ENCODE data around the gene SPC24.

The SPC24 gene

DNA sequence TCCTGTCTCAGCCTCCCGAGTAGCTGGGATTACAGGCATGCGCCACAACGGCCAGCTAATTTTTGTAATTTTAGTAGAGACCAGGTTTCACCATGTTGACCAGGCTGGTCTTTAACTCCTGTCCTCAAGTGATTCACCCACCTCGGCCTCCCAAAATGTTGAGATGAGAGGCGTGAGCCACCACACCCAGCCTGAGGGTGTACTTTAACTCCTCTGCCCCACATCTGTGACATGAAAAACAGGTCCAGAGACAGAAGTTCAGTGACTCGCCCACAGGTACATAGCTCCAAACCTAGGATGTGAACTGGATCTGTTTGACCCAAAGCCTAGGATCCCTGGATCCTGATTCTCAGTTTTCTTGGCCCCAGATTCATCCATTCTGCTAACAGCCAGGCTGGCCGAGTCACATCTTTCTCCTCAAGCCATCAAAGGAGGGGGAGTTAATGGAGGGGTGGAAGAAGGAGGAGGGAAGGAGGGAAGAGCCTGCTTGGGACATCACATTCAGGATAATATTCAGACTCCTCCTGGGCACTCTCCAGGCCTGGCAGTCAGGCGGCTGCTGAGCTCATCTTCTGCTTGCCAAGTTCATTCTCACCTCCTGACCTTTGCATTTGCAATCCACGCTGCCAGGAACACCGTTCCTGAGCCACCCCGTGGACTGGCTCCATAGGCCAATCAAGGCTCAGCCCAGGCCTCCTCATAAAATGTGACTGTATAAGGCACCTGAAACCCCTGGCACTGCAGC lies 3.1 kb downstream of the SPC24 start:
- H3K36me3 ChIP-seq, result peaks cover 19% of the 10 kb centered on the region
- H3K27me3 ChIP-seq, result no peaks in the 10 kb centered on the region
- H3K9me3 ChIP-seq, result no peaks in the 10 kb centered on the region
- TF ChIP-seq, protein P1, sequence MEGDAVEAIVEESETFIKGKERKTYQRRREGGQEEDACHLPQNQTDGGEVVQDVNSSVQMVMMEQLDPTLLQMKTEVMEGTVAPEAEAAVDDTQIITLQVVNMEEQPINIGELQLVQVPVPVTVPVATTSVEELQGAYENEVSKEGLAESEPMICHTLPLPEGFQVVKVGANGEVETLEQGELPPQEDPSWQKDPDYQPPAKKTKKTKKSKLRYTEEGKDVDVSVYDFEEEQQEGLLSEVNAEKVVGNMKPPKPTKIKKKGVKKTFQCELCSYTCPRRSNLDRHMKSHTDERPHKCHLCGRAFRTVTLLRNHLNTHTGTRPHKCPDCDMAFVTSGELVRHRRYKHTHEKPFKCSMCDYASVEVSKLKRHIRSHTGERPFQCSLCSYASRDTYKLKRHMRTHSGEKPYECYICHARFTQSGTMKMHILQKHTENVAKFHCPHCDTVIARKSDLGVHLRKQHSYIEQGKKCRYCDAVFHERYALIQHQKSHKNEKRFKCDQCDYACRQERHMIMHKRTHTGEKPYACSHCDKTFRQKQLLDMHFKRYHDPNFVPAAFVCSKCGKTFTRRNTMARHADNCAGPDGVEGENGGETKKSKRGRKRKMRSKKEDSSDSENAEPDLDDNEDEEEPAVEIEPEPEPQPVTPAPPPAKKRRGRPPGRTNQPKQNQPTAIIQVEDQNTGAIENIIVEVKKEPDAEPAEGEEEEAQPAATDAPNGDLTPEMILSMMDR (IDR thresholded peaks at IDR 0.05), result no peak
- H3K27ac ChIP-seq, result no peak overlapping the region
- peaks cover 19 to 22% of the 10 kb centered on the region in 2 experiments for H3K4me1 ChIP-seq (ENCODE audit: control insufficient read depth in 1 of 2, insufficient read depth in 1 of 2, low read depth in 1 of 2, low read length in 1 of 2)
- no peak overlapping the region for H3K4me3 ChIP-seq (ENCODE audit: low read depth in 1 of 2, low read length in 1 of 2)

DNA sequence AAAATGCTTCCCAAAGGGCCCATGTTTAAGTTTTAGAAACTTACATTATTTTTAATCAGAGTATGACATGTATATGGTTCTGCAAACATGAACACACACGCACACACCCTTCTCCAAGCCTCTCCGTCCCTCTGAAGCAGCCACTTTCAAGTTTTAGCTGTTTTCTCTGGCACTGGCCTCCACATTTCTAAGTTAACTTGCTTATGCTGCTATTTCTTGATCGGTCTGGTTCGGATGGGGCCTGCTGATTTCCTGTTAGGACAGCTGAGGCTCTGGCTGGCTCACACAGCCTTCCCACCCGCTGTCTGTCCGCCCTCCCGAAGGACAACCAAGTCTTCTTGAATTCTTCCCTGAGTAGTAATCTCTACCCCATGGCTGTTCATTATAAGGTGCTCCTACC lies 4.4 kb downstream of the SPC24 start:
- peaks cover 25% of the 10 kb centered on the region for H3K36me3 ChIP-seq
- peaks cover 16 to 20% of the 10 kb centered on the region in 2 experiments for H3K4me1 ChIP-seq (ENCODE audit: control insufficient read depth in 1 of 2, insufficient read depth in 1 of 2, low read depth in 1 of 2, low read length in 1 of 2)
- no peaks in the 10 kb centered on the region for H3K27me3 ChIP-seq
- no peaks in the 10 kb centered on the region for H3K9me3 ChIP-seq
- TF ChIP-seq, protein P1 (IDR thresholded peaks at IDR 0.05), result no peak
- no peak overlapping the region for H3K27ac ChIP-seq
- no peak overlapping the region for H3K4me3 ChIP-seq (ENCODE audit: low read depth in 1 of 2, low read length in 1 of 2)

DNA sequence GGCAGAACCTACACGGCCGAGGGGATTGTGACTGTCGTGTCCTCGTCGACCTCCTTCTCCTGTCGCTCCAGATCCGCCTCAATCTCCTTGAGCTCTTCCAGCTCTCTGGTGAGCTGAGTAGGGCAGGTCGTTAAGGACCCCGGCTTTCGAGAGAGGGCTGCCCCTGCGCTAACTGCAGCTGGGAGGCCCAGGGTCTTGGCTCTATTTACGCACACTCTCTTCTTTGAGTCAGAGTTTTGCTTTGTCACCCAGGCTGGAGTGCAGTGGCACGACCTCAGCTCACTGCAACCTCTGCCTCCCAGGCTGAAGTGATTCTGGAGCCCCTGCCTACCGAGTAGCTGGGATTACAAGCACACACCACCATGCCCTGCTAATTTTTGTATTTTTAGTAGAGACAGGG lies 7.6 kb downstream of the SPC24 start:
- H3K4me3 ChIP-seq (ENCODE audit: low read depth in 1 of 2, low read length in 1 of 2), result no peak overlapping the region
- H3K36me3 ChIP-seq, result peaks cover 42% of the 10 kb centered on the region
- H3K4me1 ChIP-seq (ENCODE audit: control insufficient read depth in 1 of 2, insufficient read depth in 1 of 2, low read depth in 1 of 2, low read length in 1 of 2), result peaks cover 0 to 3% of the 10 kb centered on the region in 2 experiments
- no peak overlapping the region for H3K27ac ChIP-seq
- no peaks in the 10 kb centered on the region for H3K9me3 ChIP-seq
- no peaks in the 10 kb centered on the region for H3K27me3 ChIP-seq
- TF ChIP-seq, protein P1 (IDR thresholded peaks at IDR 0.05), result no peak

DNA sequence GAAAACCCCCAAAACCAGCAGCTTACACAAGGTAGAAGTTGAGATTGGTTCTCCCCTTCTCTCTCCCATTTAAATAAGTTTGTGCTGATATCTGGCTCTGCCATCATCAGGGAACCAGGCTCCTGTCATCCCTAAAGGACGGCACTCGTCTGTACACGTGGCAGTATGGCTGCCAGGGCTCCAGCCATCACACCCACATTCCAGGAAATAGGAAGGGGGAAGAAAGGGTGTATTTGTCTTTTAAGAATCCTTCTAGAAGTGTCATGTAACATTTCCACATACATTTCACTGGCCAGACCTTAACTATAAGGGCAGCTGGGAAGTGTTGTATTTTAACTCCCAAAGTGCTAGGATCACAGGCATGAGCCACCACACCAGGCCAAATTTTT lies 10.1 kb downstream of the SPC24 start:
- Histone ChIP-seq H3K9me3 (no peaks in the 10 kb centered on the region), H3K27me3 (no peaks in the 10 kb centered on the region), H3K27ac (no peak overlapping the region), H3K36me3 (peaks cover 35% of the 10 kb centered on the region), H3K4me1 (ENCODE audit: control insufficient read depth in 1 of 2, insufficient read depth in 1 of 2, low read depth in 1 of 2, low read length in 1 of 2) (peaks cover 0 to 7% of the 10 kb centered on the region in 2 experiments), H3K4me3 (ENCODE audit: low read depth in 1 of 2, low read length in 1 of 2) (no peak overlapping the region)
- TF ChIP-seq, protein P1 (IDR thresholded peaks at IDR 0.05), result no peak

DNA sequence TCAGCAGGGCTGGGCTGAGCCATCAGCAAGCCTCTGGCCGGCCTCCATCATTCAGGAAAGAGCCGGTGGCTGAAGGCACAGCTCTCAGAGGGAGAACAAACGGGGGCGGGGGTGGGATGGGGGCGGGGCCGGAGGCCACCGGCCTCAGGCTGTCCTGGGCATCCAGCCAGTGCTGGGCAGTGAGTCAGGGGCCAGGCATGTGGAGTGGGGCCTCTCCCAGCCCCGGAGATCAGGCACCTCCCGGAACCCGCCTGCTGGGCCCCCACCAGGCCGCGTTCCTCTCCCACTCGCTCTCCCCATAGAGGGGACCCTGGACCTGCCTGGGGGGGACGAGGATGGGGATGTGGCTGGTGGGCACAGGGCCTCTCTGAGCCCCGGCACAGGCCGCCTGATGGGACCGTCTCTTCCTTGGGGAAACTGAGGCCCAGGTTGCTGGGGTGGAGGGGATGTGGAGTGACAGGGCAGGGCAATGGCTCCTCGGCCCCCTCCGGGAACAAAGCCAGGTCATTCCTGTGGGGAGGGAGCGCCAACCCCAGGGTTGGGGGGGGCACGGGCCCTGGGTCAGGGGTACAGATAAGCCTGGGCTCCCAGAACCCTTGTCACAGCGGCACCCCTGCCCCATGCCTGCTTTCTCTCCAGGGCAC lies 12.9 kb downstream of the SPC24 start:
- Histone ChIP-seq H3K27ac (no peak overlapping the region), H3K4me3 (ENCODE audit: low read depth in 1 of 2, low read length in 1 of 2) (no peak overlapping the region)

More for the DNA sequence above, 12.9 kb downstream of the SPC24 start:
- peaks cover 6 to 17% of the 10 kb centered on the region in 2 experiments for H3K4me1 ChIP-seq (ENCODE audit: control insufficient read depth in 1 of 2, insufficient read depth in 1 of 2, low read depth in 1 of 2, low read length in 1 of 2)
- no peaks in the 10 kb centered on the region for H3K9me3 ChIP-seq
- TF ChIP-seq, protein P1 (IDR thresholded peaks at IDR 0.05), result no peak
- peaks cover 25% of the 10 kb centered on the region for H3K36me3 ChIP-seq
- peaks cover 24% of the 10 kb centered on the region for H3K27me3 ChIP-seq
